GM19372 (cell line): Measurements from ENCODE around the gene DUSP18.
A peak's percentile ranks its signal among the peaks of the same experiment; 100 is the strongest.
"Not testable (repeated sequence)": the region's sequence is repeated elsewhere in the genome, so short reads cannot be mapped to it uniquely, and the experiment has no call there.

ENCODE experiments used
- ATAC-seq: cut with Tn5 transposase; IDR thresholded peaks from one replicate; pipeline ENCODE4 v1.9.1; 2021; ENCODE audit warnings: mild to moderate bottlenecking, low read depth, moderate library complexity; ENCODE audit not compliant: unreplicated experiment

The DUSP18 gene

DNA sequence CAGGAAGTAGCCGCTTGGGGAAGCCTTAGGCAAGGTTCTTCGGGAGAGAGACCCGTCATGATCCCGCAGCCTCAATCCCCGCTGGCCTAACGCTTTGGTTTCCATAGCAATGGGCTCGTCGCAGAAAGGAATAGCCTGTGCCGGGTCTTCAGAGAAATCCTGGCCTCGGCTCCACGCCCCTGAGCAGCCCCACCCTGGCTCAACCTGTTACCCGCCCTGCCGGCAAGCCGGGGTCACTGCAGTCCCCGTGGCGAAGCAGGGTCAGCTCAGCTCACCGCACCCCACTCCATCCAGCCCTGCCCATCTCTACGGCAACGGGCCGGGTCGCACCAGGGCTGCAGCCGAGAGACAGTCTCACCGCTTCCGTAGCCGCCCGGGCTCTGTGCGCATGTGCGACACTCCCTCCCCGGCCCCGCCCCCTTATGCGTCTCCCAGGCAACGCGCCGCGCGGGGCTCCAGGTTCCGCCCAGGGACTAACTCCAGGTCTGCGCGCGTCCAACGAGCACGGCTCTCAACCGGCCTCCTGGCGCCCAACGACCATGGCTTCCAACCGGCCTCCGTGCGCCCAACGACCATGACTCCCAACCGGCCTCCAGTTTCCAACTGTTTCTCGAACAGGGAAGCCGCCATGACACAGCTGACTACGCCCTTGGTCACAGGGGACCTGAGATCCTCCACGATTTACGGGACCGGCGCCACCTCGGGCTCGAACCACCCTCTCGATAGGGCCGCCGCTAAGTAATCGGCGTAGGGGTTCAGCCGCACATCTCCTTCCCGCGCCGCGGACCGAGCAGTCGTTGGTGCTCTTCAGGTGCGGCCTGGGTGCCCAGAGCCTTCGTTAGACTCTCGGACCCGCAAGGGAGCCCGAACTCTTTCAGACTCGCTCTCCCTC is at the start of gene DUSP18:
Gene DUSP18, minus strand, starts transcription at position 382 of the 892 bp plus-strand sequence. CDS start 3,872 bp downstream, outside the sequence.
- peak; percentile 92 for ATAC-seq

DNA sequence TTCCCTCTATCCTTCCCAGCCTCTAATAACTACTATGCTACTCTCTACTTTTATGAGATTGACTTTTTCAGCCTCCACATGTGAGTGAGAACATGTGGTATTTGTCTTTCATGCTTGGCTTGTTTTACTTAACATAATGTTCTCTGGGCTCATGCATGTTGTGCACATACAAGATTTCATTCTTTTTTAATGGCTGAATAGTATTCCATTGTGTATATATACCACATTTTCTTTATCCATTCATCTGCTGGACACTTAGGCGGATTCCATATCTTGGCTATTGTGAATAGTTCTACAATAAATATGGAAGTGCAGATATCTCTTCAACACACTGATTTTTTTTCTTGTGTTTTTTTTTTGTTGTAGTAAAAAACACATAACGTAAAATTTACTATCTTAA is 46.4 kb upstream of the DUSP18 start:
- ATAC-seq: no peak

DNA sequence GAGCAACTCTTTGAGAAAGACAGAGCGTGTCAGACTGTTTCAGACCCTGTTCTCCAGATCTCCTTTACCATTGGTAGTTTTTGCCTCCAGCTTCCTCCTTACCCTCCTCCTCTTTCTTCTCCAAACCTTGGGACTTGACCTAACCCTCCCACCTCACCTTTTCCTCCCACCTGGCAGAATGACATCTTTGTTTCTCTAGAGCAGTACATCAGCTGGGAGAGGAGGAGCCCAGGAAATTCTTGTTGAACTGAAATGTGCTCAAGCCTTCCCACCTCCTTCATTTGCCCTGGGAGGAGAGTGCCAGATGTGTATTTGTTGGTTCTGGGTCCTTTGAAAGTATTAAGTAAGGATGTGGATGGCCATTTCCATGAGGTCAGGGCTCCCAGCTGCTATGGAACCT is 44.4 kb upstream of the DUSP18 start:
- ATAC-seq: no peak

DNA sequence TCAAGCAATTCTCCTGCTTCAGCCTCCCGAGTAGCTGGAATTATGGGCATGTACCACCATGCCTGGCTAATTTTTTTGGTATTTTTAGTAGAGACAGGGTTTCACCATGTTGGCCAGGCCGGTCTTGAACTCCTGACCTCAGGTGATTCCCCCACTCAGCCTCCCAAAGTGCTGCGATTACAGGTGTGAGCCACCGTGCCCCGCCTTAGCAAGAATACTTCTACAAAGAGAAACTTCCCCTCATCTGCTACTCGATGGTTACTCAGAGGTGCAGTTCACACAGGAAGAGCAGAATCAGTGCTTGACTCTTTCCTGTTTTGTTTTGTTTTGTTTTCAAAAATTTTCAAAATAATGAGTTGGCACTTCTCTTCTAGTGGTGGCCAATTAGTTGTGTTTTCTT is 42.3 kb upstream of the DUSP18 start:
- ATAC-seq: not testable (repeated sequence)

DNA sequence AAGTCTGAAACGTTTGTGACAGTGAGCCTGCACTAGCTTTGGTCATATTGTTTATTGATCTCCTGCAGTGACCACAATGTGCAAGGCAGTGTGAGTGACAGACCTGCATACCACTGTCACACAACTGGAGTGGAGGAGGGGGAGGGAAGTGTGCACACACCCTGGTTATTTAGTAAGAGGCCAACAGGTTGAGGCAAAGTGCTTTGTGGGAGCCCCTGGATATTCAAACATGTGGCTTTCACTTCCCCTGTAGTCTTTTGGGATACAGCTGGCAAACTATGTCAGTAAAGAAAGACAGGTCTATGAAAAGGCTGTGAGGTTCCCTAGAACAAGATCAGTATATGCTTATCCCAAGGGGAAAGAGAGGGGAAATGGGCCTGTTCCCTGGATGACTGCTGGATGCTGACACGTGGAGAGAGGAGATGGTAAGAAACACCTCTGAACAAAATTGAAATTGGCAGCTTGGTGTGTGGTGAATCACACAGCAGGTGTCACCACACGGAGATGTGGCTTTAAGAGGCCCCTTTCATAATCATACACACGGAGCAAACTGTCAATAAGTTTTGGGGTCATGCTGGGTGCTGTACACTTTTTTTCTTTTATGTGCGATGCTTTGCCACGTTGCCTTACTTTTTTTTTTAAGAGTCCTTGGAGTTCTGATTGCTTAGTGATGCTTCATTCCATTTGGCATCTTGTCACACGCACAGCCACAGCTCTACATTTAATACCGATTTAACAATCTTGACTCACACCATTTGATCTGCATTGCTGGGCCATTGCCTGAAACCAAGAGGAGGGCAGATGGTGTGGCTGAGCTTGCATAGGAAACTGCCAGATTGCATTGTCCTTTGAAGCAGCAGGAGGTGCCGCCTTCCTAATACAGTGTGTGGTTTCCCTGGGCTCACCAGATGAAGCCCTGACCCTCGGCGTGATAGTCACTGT is 38.3 kb upstream of the DUSP18 start:
- ATAC-seq: no peak

DNA sequence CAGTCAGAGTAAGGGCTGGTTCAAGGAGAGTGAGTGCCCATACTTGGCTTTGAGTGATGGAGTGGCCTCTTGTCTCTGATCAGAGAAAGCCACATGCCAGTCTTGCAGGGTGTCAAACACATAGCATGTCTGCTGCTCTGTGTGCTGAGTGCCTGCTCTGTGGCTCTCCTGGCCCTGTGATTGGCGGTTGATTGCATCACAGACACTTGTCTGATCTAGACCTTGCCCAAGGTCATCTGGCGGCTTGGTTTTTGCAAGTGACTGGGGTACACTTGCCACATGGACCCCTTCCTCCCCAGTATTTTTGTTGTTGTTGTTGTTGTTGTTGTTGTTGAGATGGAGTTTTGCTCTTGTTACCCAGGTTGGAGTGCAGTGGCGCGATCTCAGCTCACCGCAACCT is 37.3 kb upstream of the DUSP18 start:
- no peak for ATAC-seq

DNA sequence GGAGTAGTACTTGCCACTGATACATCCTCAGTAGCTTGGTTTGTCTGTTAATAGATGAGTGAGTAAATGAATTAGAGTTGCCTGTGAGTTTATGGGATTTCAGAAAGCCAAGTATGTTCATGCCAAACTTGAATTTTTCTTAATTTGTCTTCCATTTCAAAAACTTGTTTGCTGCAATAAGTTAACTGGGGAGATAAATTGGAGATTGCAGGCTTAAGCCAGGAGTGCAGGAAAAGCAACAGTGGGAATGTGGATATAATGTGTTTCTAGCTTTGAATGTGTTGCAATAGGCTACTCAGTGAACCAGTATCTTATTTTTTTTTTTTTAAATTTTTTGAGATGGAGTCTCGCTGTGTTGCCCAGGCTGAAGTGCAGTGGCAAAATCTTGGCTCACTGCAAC is 35.2 kb upstream of the DUSP18 start:
- no peak for ATAC-seq

DNA sequence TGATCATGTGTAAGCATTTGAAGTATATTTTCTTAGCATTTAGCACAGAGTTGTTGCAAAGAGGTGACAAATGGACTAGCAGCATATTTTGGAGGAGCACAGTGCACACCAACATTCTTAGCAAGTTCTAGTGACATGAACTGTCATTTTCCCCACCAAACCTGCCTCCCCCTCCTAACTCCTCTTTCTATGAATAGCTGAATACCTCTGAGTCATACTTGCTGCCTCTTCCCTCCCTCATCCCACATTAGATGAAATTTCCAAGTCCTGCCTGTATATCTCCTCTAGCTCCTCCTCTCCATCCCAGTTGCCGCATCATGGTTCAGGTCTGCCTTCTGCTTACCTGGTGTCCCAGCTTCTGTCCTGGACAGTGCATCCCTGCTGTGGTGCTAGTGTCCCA is 34.2 kb upstream of the DUSP18 start:
- no peak for ATAC-seq

DNA sequence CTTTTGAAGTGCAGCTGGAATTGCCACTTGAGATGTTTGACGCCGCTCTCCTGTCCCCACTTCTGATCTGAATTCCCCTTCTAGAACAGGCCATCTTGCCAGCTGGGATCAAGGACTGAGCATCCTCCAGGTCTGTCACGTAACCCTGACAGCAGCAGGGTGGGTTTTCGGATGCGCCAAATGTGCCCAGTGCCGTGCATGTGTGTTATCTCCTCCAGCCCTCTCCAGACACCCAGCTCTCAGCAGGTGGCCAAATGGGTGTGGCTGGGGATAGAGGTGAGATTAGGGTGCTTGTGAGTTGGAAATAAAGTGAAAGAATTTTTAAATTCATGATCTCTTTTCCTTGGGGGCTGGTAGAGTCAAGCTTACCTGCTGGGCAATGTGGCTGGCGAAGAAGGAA is 30.3 kb upstream of the DUSP18 start:
- no peak for ATAC-seq

DNA sequence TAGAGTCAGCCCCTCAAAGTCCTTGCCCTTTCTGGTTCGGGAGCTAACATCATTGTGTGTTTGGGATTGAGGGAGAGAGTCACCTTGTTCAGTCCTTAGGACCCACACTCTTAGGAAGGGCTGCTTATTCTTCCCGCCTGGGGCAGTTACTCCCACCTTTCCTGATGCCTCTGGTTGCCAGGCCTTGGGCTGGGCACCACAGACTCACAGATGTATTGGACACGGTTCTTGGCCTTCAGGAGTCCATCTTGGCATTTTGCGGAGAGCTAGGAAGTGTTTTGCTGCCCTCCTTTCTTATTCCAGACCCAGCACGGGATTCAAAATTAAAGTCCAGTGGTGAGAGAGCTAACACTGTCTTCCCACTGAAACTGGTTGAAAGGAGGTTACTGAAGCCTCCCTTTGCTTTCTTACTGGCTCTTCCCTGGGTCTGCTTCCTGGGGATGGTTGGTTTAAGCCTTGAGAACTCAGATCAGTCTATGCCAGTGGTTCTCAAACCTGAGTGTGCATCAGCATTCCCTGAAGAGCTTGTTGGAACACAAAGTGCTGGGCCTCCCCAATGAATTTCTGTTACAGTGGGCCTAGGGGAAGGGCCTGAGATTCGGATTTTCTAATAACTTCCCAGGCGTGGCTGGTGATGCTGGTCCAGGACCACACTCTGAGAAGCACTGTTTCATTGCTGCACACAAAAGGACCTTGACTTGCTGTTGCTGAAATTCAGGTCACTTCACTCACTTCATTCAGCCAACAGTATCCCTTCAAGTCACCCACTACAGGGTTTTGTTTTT is 28.4 kb upstream of the DUSP18 start:
- no peak for ATAC-seq

DNA sequence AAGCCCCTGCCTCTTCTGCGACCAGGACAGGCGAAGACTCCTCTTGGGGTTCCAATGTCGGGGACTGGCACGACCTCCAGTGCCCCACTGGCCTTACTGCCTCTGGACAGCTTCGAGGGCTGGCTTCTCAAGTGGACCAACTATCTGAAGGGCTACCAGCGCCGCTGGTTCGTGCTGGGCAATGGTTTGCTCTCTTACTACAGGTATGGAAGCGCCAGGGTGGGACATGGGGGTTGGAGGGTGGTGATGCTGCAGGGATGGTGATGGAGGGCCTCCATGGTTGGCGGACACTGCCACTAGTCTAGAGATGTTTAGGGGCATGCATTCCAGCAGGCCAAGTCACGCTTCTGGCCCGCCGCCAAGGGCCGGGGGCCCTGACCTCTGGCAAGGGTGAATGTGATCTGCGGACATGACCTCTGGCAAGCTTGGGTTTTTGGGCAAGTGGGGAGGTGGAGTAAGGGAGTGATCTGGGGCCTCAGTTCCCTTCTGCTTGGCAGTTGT is 27.7 kb upstream of the DUSP18 start:
- no peak for ATAC-seq

DNA sequence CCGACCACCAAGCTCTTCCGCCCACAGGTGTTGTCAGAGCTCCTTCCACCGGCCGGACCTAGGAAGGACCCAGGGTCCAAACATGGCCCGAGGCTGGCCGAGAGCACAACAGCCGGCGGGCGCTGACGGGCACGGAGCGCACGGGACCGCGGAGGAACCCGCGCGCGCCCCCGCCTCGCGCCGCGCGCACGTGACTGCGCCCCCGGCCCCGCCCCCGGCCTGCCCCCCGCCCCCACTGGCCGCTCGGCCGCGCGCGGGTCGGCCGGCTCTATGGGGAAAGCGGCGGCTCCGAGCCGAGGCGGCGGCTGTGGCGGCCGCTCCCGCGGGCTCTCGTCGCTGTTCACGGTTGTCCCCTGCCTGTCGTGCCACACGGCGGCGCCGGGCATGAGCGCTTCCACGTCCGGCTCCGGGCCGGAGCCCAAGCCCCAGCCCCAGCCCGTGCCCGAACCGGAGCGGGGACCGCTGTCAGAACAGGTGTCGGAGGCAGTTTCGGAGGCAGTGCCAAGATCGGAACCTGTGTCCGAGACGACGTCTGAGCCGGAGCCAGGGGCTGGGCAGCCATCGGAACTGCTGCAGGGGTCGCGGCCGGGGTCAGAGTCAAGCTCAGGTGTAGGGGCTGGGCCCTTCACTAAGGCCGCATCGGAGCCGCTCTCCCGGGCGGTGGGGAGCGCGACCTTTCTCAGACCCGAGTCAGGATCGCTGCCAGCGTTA is 27.1 kb upstream of the DUSP18 start, which contains the start of gene OSBP2:
Gene OSBP2, plus strand, starts transcription at position 235 of the 711 bp plus-strand sequence. Its CDS starts 36 bp downstream, at position 271.
- no peak for ATAC-seq

DNA sequence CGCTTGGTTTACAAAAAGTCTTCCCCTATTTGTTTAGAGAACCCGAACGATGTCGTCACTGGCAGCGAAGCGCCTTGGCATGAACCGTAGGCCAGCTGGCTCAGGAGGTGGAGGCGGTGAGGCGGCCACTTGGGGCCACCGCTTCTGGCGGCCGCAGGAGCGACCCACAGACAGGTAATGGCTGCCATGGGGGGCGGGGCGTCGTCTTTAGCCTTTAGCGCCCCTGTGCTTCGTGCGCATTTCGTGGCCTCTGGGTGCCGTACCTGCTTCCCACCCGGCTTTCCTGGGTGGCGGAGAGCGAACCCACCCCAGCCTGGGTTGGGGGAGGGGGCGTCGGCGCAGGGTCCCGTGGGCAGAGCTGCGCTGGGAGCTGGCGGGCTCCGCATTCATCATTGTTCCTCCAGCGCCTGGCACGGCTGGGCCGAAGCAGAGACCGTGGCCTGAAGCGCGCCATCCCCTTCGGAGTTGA is 26.5 kb upstream of the DUSP18 start:
- no peak for ATAC-seq

DNA sequence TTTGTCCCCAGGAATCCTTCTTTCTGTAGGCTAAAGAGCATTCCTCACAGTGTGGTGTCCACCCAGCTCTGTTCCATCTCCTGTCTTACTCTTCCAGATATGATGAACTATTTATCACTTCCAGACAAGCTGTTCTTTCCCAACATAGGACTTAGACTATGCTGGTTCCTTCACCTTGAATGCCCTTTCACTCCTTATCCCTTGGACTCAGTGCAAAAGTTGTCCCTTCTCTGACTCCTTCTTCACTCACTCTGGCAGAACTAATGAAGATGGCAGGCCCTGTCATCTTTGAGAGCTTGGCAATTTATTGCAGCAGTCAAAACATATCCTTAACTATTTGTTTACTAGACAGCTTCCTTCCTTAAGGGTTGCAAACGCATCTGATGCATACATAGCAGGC is 23.5 kb upstream of the DUSP18 start:
- no peak for ATAC-seq

DNA sequence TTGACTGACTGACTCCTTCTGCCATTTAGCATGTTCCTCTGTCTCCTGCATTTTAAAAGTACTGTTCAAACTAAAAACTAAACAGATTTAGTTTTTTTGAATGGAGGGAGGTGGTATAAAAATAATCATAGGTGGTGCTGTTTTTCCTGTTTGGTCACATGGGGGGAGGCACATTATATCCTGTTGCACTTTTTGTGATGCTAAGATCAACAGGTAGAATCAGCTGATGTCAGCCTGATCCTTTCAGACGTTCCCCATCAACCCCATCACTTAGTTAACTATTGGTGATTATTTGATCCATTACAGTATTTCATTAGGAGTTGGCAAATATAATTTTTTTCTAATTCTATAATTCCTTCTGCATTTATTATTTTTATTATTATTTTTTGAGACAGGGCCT is 21.9 kb upstream of the DUSP18 start:
- ATAC-seq: no peak

DNA sequence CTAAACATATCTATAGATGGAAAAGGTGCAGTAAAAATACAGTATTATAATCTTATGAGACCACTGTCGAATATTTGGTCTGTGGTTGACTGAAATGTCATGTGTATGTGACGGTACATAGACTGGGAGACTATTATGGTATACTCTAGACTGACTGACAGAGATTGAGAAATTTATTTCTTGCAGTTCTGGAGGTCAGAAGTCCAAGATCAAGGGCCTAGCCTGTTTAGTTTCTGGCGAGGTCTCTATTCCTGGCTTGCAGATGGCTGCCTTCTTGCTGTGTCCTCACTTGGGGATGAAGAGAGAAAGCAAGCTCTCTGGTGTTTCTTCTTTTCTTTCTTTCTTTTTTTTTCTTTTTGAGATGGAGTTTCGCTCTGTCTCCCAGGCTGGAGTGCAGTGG is 19.7 kb upstream of the DUSP18 start:
- ATAC-seq: no peak

DNA sequence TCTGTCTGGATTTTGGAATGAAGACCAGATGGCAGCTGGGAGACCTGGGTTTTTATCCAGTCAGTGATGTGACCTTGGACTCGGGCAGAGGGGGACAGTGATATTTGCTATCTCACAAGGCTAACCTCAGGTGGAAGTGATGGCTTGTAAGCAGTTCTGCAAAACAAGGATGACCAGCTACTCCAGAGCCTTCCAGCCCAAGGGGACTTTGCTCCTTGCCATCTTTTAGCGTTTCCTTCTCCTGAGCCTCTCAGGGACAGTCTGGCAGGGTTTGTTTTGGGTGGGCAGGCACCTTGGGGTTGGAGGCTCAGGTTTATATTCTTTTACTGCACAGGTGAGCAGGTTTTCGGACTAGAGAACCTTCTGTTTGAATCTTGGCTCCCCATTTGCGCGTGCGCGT is 17.5 kb upstream of the DUSP18 start:
- no peak for ATAC-seq

DNA sequence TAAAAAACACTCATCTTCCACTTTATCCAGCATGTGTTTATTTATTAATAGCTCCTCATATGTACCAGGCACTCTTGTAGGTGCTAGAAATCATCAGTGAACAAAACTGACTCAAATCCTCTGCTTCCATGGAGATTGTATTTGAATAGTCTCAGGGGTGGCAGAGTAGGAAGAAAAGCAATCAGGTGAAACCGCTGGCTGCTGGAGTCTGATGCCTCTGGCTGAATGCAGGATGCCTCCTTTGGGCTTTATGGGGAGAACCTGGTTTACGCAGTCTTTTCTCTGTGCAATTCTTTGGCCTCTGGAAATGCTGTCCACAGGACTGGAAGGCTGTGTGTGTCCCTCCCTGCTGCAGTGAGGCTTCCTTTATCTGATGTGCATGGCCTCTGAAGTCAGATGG is 14.2 kb upstream of the DUSP18 start:
- no peak for ATAC-seq

DNA sequence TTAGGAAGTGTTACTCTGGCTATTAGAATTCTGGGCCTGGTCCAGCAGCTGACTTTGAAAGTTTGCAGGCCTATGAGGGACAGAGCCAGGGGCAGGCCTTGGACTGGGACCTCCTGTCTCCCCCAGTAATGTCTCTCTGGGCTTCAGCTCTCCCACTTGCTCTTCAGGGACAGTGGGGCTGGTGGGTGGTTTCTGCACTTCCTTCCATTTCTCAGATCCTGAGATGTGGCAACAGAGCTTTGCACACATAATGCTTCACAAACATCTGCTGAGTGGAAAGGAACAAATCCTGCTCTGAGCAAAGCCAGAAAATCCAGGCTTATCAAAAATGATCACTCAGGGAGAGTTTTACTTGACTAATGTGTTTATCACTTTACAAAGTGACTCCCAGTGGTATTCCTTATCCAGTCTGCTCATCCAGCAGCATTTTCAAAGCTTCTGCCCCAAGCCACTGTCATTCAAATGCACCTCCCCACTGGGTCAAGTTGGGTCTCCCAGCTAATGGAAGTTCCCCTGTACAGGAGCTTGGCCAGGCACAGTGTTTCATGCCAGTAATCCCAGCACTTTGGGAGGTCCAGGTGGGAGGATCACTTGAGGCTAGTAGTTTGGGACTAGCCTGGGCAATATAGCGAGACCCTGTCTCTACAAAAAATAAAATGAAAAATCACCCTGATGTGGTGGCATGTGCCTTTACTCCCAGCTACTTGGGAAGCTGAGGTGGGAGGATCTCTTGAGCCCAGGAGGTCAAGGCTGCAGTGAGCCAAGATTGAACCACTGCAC is 13.5 kb upstream of the DUSP18 start:
- ATAC-seq: no peak
